PC-3 (cell line): ENCODE data around the gene CGB2. TPM values are rescaled to one million over a fixed set of nuclear protein-coding genes. Genes with fewer than 3 reads are reported as not detected.
A peak's percentile ranks its signal among the peaks of the same experiment; 100 is the strongest.

Source experiments
- ATAC-seq: fragments of 200-7000 bp; cut with Tn5 transposase; 2 replicates; pipeline ENCODE4 v1.9.1; 2020; ENCODE audit warnings: mild to moderate bottlenecking, moderate library complexity
- BruUV-seq: library from RNA; stranded (reverse); fragments of 400-500 nt; replicated peaks from 2 replicates; lab custom pipeline; 2021; lab: Mats Ljungman, UMichigan
- CTCF ChIA-PET: fragments of 300-600 bp; sonication (Branson Sonifier 250); formaldehyde crosslinking; loops from one replicate; lab custom pipeline; 2022; ENCODE audit warnings: antibody characterized with exemption; lab: Charles Lee
- POLR2A ChIA-PET: fragments of 300-600 bp; sonication (Branson Sonifier 250); formaldehyde crosslinking; loops from one replicate; lab custom pipeline; 2022; ENCODE audit warnings: antibody characterized with exemption; ENCODE audit not compliant: unreplicated experiment; lab: Charles Lee
- DNase-seq: peaks from one replicate; pipeline ENCODE4 v3.0.0-alpha.2; 2015
- H2AFZ ChIP-seq: fragments of 300-600 bp; sonication (generic); 2 replicates; pipeline ENCODE4 v1.6.0; 2016; ENCODE audit warnings: antibody characterized with exemption, low read length
- H3F3A ChIP-seq: fragments of 300-600 bp; sonication (generic); one replicate; pipeline ENCODE4 v1.6.0; 2017; ENCODE audit warnings: antibody characterized with exemption, low read length, control low read depth, mild to moderate bottlenecking; ENCODE audit not compliant: unreplicated experiment
- H3K27ac ChIP-seq: fragments of 300-600 bp; sonication (generic); 2 replicates; pipeline ENCODE4 v1.5.1; 2016; ENCODE audit warnings: mild to moderate bottlenecking, low read length
- H3K27me3 ChIP-seq: fragments of 300-600 bp; sonication (generic); 2 replicates; pipeline ENCODE4 v1.6.1; 2016; ENCODE audit warnings: low read length, mixed read lengths
- H3K36me3 ChIP-seq: fragments of 300-600 bp; sonication (generic); 2 replicates; pipeline ENCODE4 v1.6.1; 2016; ENCODE audit warnings: low read depth, mixed run types, low read length, mixed read lengths
- H3K4me1 ChIP-seq: fragments of 300-600 bp; sonication (generic); 2 replicates; pipeline ENCODE4 v1.5.1; 2016; ENCODE audit warnings: low read length; ENCODE audit not compliant: insufficient read depth
- H3K4me2 ChIP-seq: fragments of 300-600 bp; sonication (generic); 2 replicates; pipeline ENCODE4 v1.6.0; 2016; ENCODE audit warnings: low read length
- H3K4me3 ChIP-seq: fragments of 300-600 bp; sonication (generic); 2 replicates; pipeline ENCODE4 v1.5.1; 2016; ENCODE audit warnings: mild to moderate bottlenecking, low read length, mixed read lengths
- H3K79me2 ChIP-seq: fragments of 300-600 bp; sonication (generic); 2 replicates; pipeline ENCODE4 v1.6.1; 2017; ENCODE audit warnings: low read length, mixed read lengths
- H3K9ac ChIP-seq: fragments of 300-600 bp; sonication (generic); 2 replicates; pipeline ENCODE4 v1.6.0; 2016; ENCODE audit warnings: mild to moderate bottlenecking, low read length
- H3K9me2 ChIP-seq: fragments of 300-600 bp; sonication (generic); replicated peaks from 2 replicates; pipeline ENCODE4 v1.6.1; 2016; ENCODE audit warnings: mixed run types, low read length, mixed read lengths
- H3K9me3 ChIP-seq: fragments of 300-600 bp; sonication (generic); 2 replicates; pipeline ENCODE4 v1.6.1; 2016; ENCODE audit warnings: low read length, mixed read lengths
- H4K20me1 ChIP-seq: fragments of 300-600 bp; sonication (generic); 2 replicates; pipeline ENCODE4 v1.6.1; 2016; ENCODE audit warnings: low read length, mixed read lengths
- CTCF ChIP-seq: fragments of 300-600 bp; sonication (generic); conservative IDR thresholded peaks from 2 replicates; pipeline ENCODE4 v1.5.1; 2017; ENCODE audit warnings: antibody characterized with exemption, low read depth, mild to moderate bottlenecking, low read length
- EZH2 ChIP-seq: fragments of 300-600 bp; sonication (generic); IDR thresholded peaks from one replicate; pipeline ENCODE4 v1.6.1; 2017; ENCODE audit warnings: antibody characterized with exemption, mild to moderate bottlenecking, low read length; ENCODE audit not compliant: unreplicated experiment
- EZH2phosphoT487 ChIP-seq: fragments of 300-600 bp; sonication (generic); IDR thresholded peaks from 2 replicates; pipeline ENCODE4 v1.6.1; 2018; ENCODE audit warnings: mild to moderate bottlenecking, antibody characterized with exemption, low read length, borderline replicate concordance
- intact Hi-C: fragments of 100-400 bp; cut with micrococcal nuclease; formaldehyde crosslinking; loops from 2 replicates; pipeline ENCODE4 v1.9.0; 2023
- total RNA-seq: library from RNA; depleted of rRNA; stranded (reverse); fragments of >200 nt; gene quantifications from 2 replicates; pipeline ENCODE4 v1.2.3, GENCODE V29; 2014

CGB2 gene
- total RNA-seq, 1 experiment from 2014 or later, result not detected

DNA sequence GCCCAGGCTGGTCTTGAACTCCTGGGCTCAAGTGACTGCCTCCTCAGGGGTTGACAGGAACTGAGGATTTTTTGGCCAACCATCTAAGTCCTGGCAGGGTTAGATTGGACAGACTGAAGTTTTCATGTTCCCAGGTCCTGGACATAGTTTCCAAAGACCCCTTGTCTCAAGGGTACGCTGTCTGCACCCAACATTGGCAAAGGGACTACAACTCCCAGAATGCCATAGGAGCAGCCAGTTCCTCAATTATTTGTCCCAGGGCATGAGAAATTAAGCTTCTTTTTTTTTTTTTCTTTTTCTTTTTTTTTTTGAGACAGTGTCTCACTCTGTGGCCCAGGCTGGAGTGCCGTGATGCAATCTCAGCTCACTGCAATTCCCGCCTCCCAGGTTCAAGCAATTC, 45.5 kb upstream of the CGB2 start:
- no peaks in the 10 kb centered on the region for H4K20me1 ChIP-seq
- H3K36me3 ChIP-seq, result peaks cover 4% of the 10 kb centered on the region; the same call in 1 of the 2 replicates
- ATAC-seq, result no peak

DNA sequence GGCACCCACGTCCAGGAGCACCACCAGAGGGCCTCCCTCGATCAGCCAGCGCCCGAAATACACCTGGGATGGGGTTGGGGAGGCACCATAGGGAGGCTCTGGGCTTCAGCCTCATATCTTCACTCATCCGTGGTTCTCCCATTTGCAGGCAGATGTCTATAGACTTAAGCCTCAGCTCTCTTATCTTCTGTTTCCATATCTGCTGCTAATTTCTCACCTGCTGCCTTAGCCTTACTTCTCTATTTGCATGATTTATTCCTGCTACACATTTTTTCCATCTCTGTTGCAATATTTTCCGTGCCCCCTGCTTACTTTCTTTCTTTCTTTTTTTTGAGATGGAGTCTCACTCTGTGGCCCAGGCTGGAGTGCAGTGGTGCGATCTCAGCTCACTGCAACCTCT, 44.4 kb upstream of the CGB2 start:
- H3K4me3 ChIP-seq, result no peak overlapping the region
- H3K9me3 ChIP-seq, result no peaks in the 10 kb centered on the region
- POLR2A ChIA-PET, result no interaction called here
- H3K36me3 ChIP-seq, result peaks cover 4% of the 10 kb centered on the region; the same call in 1 of the 2 replicates
- H3K9ac ChIP-seq, result no peak overlapping the region
- CTCF ChIA-PET, result no interaction called here
- TF ChIP-seq CTCF (0 out of 2 replicates have a peak, but pooled peaks have one; percentile 11), EZH2 (no peak)
- H2AFZ ChIP-seq, result no peak overlapping the region
- H4K20me1 ChIP-seq, result no peaks in the 10 kb centered on the region
- intact Hi-C loops, result no loop called here
- no TSS peak for BruUV-seq
- no peak for ATAC-seq
- no peaks in the 10 kb centered on the region for H3F3A ChIP-seq
- H3K27me3 ChIP-seq, result no peaks in the 10 kb centered on the region
- no peak for DNase-seq
- H3K4me2 ChIP-seq, result no peak overlapping the region
- H3K79me2 ChIP-seq, result peaks cover 24% of the 10 kb centered on the region
- H3K9me2 ChIP-seq, result no peaks in the 10 kb centered on the region
- no peak overlapping the region for H3K27ac ChIP-seq
- no peaks in the 10 kb centered on the region for H3K4me1 ChIP-seq

More for the DNA sequence above, 45.5 kb upstream of the CGB2 start:
- BruUV-seq, result no TSS peak
- TF ChIP-seq CTCF (no peak), EZH2phosphoT487 (no peak), EZH2 (no peak)
- Histone ChIP-seq H3K9me2 (no peaks in the 10 kb centered on the region), H3K4me1 (no peaks in the 10 kb centered on the region), H3K27ac (no peak overlapping the region), H3K4me3 (no peak overlapping the region), H3K79me2 (peaks cover 13% of the 10 kb centered on the region; the same call in 1 of the 2 replicates), H3K27me3 (no peaks in the 10 kb centered on the region), H2AFZ (no peak overlapping the region), H3F3A (no peaks in the 10 kb centered on the region), H3K4me2 (no peak overlapping the region), H3K9me3 (no peaks in the 10 kb centered on the region), H3K9ac (no peak overlapping the region)
- ChIA-PET CTCF (no interaction called here), POLR2A (no interaction called here)
- intact Hi-C loops, result no loop called here
- no peak for DNase-seq

- H3K9ac ChIP-seq, result no peak overlapping the region
- no peaks in the 10 kb centered on the region for H3F3A ChIP-seq
- DNase-seq (no peak), ATAC-seq (no peak)
- H3K9me3 ChIP-seq, result no peaks in the 10 kb centered on the region
- H4K20me1 ChIP-seq, result no peaks in the 10 kb centered on the region
- H3K79me2 ChIP-seq, result peaks cover 31% of the 10 kb centered on the region
- no peaks in the 10 kb centered on the region for H3K27me3 ChIP-seq
- H3K4me3 ChIP-seq, result no peak overlapping the region
- no peak overlapping the region for H3K4me2 ChIP-seq
- ChIA-PET POLR2A (no interaction called here), CTCF (no interaction called here)
- H3K9me2 ChIP-seq, result no peaks in the 10 kb centered on the region
- no peak overlapping the region for H2AFZ ChIP-seq
- TF ChIP-seq EZH2phosphoT487 (no peak), CTCF (no peak), EZH2 (no peak)
- H3K36me3 ChIP-seq, result peaks cover 1% of the 10 kb centered on the region; the same call in 1 of the 2 replicates
- H3K27ac ChIP-seq, result no peak overlapping the region
- H3K4me1 ChIP-seq, result no peaks in the 10 kb centered on the region
- no TSS peak for BruUV-seq
- intact Hi-C loops, result no loop called here
Measured at GRCh38 chr19:48988286-48988685, 43.4 kb upstream of the CGB2 start.
